HG03558 (cell line): ENCODE data around the gene HMGCS2.

ENCODE experiments used
- ATAC-seq: cut with Tn5 transposase; IDR thresholded peaks from one replicate; pipeline ENCODE4 v1.9.1; 2021; ENCODE audit warnings: moderate number of reproducible peaks; ENCODE audit not compliant: unreplicated experiment; ENCODE audit errors: extremely low read depth

The HMGCS2 gene

GRCh38 chr1:119768778-119769177, at the start of gene HMGCS2:
Gene HMGCS2, minus strand, starts transcription at chr1:119768905. Its CDS starts 61 bp downstream, at chr1:119768844.
- ATAC-seq, result no peak

DNA sequence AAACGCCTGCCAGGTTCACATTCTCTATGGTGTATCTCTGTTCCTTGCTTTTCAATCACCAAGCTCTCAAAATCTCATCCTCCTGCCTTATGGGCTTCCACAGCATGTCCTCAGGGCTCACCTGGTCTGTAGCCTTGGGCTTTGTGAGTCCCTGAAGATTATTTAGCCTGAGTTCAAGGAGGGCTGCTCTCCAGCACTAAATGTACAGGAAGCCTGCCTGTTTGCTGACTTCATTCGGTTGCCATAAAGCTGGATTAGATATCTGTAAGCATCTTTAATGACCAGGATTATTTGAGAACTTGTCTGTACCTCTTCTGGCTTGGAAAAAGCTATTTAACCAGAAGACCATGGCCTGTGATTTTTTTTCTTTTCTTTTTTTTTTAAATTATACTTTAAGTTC, 49.5 kb upstream of the HMGCS2 start:
- no peak for ATAC-seq

DNA sequence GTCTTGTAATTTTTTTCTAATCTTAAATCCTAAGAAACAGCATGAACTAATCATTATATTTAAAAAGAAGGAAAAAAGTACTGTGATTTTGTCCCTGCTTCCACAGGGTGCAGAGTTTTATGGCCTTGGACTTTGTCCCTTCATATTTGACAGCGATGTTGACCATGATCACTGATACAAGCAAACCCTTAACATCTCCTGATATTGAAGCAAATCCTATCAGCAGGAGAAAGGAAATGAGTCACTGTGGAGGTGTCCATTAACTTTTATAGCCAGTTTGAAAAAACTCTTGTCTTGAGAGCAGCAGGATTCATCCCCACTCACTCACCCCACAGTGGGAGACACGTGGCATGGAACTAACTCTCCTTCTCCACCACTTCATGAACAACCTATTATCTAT, 47.7 kb upstream of the HMGCS2 start:
- no peak for ATAC-seq

- ATAC-seq, result no peak
These were observed 47.2 kb upstream of the HMGCS2 start for GRCh38 chr1:119815928-119816327.

DNA sequence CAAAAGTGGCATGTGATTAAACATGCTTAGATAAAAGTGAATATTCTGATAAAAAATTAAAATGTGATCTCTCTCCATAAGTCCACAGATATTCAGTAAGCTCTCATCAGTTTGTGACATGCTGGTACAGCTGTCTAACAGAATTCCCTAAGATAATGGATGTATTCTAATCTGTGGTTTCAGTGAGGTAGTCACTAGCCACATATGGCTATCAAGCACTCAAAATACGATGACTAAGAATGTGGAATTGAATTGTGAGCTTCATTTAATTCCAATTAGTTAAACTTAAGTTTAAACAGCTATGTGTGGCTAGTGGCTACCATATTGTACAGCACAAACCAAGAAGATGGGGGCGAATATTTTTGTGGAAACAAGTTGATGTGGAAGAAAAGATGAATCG, 46.7 kb upstream of the HMGCS2 start:
- no peak for ATAC-seq

DNA sequence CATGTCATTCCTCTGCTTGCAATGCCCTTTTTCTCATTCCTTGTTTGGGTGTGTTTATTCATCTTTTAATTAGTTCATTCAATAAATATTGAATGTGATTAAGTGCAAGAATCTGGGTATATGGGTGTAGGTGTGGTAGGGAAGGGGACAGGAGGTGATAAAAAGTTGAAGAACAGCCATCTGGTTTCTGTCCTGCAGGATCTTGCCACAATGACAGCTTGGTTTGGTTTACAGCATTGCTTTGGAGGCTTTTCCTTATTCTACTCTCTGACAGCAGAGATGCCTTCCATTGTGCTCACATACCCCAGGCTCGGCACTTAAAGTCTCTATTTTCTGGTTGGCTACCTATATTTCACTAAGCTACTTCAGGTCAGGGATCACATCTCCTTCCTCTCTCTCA, 45.6 kb upstream of the HMGCS2 start:
- ATAC-seq, result no peak

GRCh38 chr1:119811985-119812557, 43.4 kb upstream of the HMGCS2 start:
- ATAC-seq, result no peak

GRCh38 chr1:119811387-119811786, 42.7 kb upstream of the HMGCS2 start, which contains the start of gene REG4:
Gene REG4, minus strand, starts transcription at chr1:119811460. Its CDS starts 2,691 bp downstream, at chr1:119808769.
- ATAC-seq, result no peak

DNA sequence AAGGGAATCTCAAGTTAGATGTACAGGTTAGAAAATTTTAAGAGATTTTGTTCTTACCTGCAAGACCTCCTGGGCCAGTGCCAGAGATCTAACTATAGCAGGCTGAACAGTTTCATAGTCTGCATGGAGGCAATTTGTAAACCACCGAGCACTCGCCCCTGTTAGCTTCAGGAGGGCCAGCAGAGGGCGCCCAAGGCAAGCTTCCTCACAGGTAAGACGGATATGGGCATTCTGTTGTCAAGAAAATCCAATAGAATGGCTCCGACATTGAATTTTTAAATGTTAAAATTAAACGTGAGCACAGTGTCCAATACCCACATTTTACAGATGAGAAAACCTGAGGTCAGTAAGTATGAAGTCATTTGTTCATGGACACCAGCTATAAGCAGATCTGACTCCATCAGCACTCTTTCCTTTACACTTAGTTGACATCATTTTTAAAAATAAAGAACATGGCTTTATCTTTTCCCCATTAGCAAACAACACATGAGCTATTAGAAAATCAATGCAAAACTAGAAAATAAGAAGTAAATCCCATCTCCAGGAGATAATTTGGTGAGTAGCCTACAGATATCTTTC, 40.4 kb upstream of the HMGCS2 start:
- no peak for ATAC-seq

DNA sequence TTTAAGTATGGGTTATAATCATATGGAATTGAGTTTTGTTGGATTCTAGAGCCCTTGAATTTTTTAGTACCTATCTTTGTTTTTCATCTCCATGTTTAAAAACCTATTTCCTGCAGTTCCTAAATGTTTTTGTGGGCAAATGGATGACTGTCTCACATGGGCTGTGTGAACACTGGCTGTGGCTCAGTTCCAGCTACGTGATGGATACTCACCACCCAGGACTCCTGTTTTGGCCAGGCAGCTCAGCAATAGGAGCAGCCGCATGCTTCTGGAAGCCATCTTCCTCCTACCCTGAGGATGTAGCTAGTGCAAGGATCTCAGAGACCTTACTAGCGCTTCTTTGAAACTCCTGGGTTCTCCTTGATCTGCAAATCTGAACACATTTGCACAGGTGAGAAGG, 39.8 kb upstream of the HMGCS2 start:
- ATAC-seq, result no peak

DNA sequence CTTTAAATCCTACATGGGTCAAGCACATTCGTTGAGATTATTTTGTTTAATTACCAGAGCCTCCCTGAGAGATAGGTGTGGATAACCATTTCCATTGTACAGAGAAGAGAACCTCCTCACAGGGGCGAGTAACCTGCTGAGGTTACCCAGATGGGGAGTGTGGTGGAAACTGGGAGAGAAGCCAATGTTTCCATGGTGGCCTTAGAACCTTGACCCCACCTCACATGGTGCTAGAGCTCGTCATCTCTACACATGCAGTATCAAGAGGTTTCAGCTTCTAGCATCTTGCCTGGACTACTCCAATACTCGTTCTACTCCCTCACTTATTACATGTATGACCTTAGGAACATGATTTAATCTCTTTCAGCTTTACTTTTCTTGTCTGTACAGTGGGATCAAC, 37.8 kb upstream of the HMGCS2 start:
- no peak for ATAC-seq

DNA sequence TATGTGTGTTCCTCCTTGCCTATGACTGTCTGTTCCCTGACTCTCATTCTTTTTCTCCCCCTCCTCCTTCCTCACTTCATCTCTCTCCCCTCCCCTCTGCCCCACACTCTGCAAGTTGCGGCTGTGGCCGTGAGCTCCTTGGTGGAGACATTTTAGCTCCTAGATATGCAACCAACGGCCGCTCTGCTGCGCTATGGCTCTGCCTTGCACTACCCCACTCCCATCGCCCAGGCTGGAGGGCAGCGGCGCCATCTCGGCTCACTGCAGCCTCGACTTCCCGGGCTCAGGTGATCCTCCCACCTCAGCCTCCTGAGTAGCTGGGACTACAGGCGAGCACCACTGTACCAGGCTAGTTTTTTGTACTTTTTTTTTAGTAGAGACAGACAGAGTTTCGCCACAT, 37.0 kb upstream of the HMGCS2 start:
- no peak for ATAC-seq

DNA sequence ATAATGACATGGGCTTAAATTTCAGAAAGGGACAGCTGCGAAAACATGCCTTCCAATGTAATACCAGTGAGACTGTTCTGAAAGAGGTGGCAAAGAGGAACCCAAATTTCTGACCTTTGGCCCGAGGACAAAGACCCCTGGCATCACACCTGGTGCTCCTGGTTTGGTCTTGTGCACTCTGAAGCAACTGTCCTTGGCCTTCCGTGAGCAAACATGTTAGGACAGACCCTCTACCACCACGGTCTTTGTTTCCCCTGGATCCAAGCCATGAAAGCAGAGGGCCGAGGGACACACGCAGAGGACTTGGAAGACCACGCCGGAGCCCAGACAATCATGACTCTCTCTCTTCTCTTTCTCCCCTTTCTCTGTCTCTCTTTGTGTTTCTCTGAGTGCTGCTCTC, 36.5 kb upstream of the HMGCS2 start:
- no peak for ATAC-seq

GRCh38 chr1:119799599-119800177, 31.0 kb upstream of the HMGCS2 start:
- no peak for ATAC-seq

DNA sequence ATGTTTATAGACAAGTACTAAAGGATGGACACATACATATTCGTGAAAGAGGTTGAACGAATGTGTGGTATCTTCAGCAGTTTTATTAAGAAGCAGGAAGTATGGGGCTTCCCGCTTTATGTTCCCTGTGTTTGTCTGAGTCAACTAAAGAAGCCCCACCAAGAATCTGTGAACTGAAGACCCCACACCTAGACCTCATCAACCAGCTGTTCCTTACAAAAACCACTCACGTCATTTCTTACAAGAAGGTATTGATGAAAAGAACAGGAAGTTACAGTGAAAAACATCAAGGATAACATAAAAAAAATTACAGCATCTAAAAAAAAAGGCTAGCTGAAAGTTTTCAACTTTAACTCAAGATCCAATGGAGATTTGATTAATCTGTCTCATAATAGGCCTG, 30.3 kb upstream of the HMGCS2 start:
- no peak for ATAC-seq

DNA sequence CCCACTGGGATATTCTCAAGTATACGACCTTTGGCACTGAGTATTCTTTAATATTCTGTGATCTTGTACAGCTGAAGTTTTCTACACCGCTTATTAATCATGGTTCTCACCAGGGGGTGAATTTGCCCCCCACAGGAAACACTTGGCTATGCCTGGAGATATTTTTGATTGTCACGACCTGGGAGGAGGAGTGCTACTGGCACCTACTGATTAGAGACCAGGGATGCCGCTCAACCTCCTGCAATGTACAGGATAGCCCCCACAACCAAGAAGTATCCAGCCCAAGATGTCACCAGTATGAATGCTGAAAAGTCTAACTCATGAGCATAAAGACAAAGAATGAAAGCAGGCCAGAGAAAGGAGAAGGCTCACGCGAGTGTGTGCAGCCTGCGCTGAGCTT, 28.9 kb upstream of the HMGCS2 start:
- ATAC-seq, result no peak

GRCh38 chr1:119797162-119797561, 28.5 kb upstream of the HMGCS2 start:
- no peak for ATAC-seq

GRCh38 chr1:119795261-119796200, 26.8 kb upstream of the HMGCS2 start:
- ATAC-seq, result no peak

DNA sequence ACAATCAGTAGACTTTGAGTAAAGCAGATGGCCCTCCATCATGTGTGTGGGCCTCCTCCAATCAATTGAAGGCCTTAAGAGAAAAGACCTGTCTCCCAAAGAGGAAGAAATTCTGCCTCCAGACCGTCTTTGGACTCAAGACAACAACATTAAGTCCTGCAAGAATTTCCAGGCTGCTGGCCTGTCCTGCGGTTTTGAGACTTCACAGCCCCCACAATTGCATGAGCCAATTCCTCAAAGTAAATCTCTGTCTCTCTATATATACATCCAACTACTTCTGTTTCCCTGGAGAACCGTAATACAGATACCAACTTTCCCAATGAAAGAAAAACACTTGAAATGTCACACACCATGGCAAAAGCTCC, 26.2 kb upstream of the HMGCS2 start:
- ATAC-seq, result no peak

- no peak for ATAC-seq
These were observed 25.6 kb upstream of the HMGCS2 start for GRCh38 chr1:119794230-119794875.

- no peak for ATAC-seq
These were observed 22.7 kb upstream of the HMGCS2 start for GRCh38 chr1:119791377-119791776.
